AG10803 (cell line): ENCODE data around the gene FMO4.
A peak's percentile ranks its signal among the peaks of the same experiment; 100 is the strongest.
"Not testable (repeated sequence)": the region's sequence is repeated elsewhere in the genome, so short reads cannot be mapped to it uniquely, and the experiment has no call there.

Source experiments
- DNase-seq: peaks from one replicate; pipeline ENCODE4 v3.0.0; 2010; ENCODE audit warnings: low read depth
- H3K4me3 ChIP-seq: 2 replicates; pipeline ENCODE4 v1.5.1; 2011; ENCODE audit warnings: mild to moderate bottlenecking, low read length, control low read depth
- TF ChIP-seq, protein P1 (sequence below): conservative IDR thresholded peaks from 2 replicates; pipeline ENCODE4 v1.5.1; 2011; ENCODE audit warnings: mild to moderate bottlenecking, low read length, control low read depth, inconsistent platforms

FMO4 gene

DNA sequence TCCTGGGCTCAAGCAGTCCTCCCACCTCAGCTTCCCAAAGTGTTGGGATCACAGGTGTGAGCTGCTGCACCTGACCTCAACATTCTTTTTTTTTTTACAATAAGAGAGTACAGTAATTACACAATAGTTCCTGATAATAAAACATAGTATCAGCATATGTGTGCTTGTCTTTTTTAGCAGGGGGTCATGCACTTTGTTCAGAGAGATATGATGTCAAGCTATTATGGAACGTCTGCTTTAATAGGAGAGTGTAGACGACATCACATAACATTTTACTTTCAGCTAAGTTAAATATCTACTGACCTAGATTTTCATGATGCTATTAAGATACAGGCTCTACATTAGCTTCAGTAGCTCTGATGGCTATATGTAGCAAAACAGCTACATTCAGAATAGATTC is 70.5 kb downstream of the FMO4 start:
- no peak for DNase-seq
- TF ChIP-seq, protein P1, sequence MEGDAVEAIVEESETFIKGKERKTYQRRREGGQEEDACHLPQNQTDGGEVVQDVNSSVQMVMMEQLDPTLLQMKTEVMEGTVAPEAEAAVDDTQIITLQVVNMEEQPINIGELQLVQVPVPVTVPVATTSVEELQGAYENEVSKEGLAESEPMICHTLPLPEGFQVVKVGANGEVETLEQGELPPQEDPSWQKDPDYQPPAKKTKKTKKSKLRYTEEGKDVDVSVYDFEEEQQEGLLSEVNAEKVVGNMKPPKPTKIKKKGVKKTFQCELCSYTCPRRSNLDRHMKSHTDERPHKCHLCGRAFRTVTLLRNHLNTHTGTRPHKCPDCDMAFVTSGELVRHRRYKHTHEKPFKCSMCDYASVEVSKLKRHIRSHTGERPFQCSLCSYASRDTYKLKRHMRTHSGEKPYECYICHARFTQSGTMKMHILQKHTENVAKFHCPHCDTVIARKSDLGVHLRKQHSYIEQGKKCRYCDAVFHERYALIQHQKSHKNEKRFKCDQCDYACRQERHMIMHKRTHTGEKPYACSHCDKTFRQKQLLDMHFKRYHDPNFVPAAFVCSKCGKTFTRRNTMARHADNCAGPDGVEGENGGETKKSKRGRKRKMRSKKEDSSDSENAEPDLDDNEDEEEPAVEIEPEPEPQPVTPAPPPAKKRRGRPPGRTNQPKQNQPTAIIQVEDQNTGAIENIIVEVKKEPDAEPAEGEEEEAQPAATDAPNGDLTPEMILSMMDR = no peak

DNA sequence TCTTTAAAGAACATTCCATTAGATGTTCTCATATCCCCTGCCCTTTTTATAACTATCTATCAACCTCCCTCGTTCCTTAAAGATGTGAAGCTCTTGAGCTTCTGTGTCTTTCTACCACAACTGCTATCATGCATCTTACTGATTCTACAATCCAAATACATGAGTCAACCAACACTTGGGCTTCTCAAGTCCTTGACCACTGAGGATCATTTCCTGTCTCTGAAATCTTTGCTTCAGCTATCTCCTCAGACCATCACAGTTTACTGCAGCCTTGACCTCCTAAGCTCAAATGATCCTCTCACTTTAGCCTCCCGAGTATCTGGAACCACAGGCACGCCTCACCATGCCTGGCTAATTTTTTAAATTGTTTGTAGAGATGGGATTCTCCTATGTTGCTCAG is 75.2 kb downstream of the FMO4 start:
- H3K4me3 ChIP-seq = no peak overlapping the region
- TF ChIP-seq, protein P1 = no peak
- DNase-seq = peak; percentile 12

More for the DNA sequence above, 70.5 kb downstream of the FMO4 start:
- H3K4me3 ChIP-seq = no peak overlapping the region

DNA sequence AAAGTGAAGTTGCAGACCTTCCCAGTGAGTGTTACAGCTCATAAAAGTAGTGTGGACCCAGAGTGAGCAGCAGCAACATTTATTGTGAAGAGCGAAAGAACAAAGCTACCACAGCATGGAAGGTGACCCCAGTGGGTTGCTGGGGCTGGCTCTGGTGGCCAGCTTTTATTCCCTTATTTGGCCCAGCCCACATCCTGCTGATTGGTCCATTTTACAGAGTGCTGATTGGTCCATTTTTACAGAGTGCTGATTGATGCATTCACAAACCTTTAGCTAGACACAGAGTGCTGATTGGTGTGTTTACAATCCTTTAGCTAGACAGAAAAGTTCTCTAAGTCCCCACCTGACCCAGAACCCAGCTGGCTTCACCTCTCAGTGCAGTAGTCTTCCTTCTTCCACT is 76.8 kb downstream of the FMO4 start:
- H3K4me3 ChIP-seq, DNase-seq: not testable (repeated sequence)
